ENCODE data around the gene CDK5RAP1.

CDK5RAP1 gene

DNA sequence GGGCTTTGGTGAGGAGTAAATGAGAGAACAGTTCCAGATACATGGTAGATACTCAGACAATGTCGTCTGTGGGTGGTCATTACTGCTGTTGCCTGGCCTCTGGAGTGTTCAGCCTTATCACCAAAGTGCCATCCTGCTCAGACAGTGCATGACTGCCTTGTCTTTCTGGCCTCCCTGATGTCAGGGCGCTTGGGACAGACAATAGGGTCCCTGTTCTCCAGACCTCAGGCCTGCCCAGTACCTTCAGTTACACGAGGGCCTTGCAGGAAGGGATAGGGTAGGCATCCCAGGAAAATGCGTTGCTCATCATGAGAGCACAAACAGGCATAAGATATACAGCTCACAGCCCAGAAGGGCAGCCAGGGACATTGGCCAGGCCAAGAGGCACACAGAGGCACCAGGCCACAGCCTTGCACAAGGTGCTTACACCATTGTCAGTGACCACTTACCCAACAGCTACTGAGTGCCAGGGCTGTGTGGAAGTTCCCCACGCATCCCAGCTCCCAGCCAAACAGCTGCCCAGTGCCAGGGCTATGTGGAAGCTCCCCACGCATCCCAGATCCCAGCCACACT lies 90.9 kb downstream of the CDK5RAP1 start:
- no peak overlapping the region for H3K4me3 ChIP-seq (ENCODE audit: low read length)

DNA sequence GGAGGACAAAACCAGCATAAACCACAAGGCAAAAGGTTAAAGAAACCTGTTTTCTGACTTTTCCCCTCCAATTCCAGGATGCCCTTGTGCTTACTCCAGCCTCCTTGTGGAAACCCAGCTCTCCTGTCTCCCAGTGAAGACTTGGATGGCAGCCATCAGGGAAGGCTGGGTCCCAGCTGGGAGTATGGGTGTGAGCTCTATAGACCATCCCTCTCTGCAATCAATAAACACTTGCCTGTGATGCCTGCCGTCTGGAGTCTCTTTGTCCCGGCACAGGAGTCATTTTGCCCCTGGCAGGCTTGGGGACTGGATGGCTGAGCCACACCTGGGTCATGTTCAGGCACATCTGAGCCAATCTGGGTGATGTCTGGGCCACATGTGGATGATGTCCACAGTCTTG lies 91.7 kb downstream of the CDK5RAP1 start:
- H3K9me3 ChIP-seq (ENCODE audit: control insufficient read depth, low read length): no peaks in the 10 kb centered on the region

More for the DNA sequence above, 90.9 kb downstream of the CDK5RAP1 start:
- no peak for DNase-seq (ENCODE audit: low read depth)
- H3K4me1 ChIP-seq (ENCODE audit: control insufficient read depth, insufficient read depth, low read length): peaks cover 11% of the 10 kb centered on the region
- peaks cover 14% of the 10 kb centered on the region for H3K27me3 ChIP-seq (replicated peaks; ENCODE audit: control insufficient read depth, insufficient read depth, low read length)
- no peaks in the 10 kb centered on the region for H3K36me3 ChIP-seq (ENCODE audit: control insufficient read depth, insufficient read depth, low read length, severe bottlenecking)
- H3K9ac ChIP-seq (ENCODE audit: low read length): no peak overlapping the region
- H3K9me3 ChIP-seq (ENCODE audit: control insufficient read depth, low read length): no peaks in the 10 kb centered on the region

More for the DNA sequence above, 91.7 kb downstream of the CDK5RAP1 start:
- Histone ChIP-seq H3K4me3 (ENCODE audit: low read length) (no peak overlapping the region), H3K4me1 (ENCODE audit: control insufficient read depth, insufficient read depth, low read length) (peaks cover 11% of the 10 kb centered on the region), H3K36me3 (ENCODE audit: control insufficient read depth, insufficient read depth, low read length, severe bottlenecking) (no peaks in the 10 kb centered on the region), H3K27me3 (replicated peaks; ENCODE audit: control insufficient read depth, insufficient read depth, low read length) (peaks cover 8% of the 10 kb centered on the region), H3K9ac (ENCODE audit: low read length) (no peak overlapping the region)
- DNase-seq (ENCODE audit: low read depth): no peak

Measured in adipocyte (in vitro differentiated cells).